ENCODE results near the gene TMC6. TPM values are rescaled to one million over a fixed set of nuclear protein-coding genes. Genes with fewer than 3 reads are reported as not detected.
"Not testable (repeated sequence)": the region's sequence is repeated elsewhere in the genome, so short reads cannot be mapped to it uniquely, and the experiment has no call there.

The TMC6 gene
- total RNA-seq, 1 donor from 2014 or later: 23.1 TPM

DNA sequence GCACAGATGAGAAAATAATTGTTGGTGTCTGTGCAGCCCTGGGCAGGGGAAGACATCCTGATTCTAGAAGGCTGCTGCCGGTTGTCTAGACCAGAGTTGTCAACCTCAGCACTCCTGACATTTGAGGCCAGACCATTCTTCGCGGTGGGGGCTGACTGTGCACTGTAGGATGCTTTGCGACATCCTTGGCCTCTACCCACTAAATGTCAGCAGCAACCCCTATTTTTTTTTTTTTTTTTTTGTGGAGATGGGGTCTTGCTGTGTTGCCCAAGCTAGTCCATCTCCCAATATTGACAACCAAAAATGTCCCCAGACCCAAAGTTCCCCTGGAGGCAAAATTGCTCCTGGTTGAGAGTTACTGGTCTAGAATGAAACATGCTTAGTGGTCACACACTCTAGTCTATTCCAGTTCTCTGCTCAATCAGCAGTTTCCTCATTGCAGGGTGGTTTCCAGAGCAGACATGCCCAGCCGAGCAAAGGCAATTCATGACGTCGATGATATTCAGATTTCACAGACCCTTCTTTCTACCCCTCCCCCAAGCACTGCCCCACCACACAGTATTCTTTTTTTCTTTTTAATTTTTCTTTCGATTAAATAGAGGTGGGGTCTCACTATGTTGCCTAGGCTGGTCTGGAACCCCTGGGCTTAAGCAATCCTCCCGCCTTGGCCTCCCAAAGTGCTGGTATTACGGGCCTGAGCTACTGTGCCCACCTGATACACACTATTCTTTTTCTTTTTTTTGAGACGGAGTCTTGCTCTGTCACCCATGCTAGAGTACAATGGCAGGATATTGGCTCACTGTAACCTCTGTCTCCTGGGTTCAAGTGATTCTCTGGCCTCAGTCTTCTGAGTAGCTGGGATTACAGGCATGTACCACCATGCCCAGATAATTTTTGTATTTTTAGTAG is 26.6 kb upstream of the TMC6 start:
- DNase-seq (ENCODE audit: low read depth in 2 of 2): no peak

- peak in 1 of 2 donors; percentile 49 for DNase-seq (ENCODE audit: low read depth in 2 of 2)
These were observed 23.0 kb upstream of the TMC6 start for GRCh38 chr17:78151514-78152008.

GRCh38 chr17:78148286-78149016 is 19.9 kb upstream of the TMC6 start:
- no peak for DNase-seq (ENCODE audit: low read depth in 2 of 2)

DNA sequence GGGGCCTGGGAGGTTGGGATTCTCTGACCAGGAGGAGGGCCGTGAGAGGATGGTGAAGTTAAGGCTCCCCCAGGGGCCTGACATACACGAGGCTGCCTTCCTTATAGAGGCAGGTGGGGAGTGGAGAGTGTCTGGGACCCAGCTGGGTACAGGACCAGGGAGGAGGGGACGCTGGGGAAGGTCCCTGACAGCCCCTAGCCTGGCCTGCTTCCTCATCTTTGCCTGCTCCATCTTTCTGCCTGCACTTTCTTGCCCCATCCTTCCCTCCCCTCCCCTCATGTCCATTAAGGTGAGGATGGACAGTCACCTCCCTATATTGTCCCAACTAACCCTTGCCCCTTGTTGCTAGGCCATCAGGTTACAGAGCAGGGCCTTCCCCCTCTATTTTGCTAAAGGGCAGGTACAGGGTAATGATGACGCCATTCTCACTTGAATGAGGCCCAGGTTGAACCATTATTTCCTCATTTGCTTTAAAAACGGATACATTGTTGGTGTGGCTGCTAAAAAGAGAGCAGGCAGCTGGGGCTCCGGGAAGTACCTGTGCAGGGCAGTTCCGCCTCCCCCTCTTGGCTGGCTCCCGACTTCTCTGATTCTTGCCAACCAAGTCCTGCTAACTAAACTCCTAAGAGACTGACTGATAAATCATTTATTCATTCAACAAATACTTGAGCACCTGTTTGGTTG is 18.9 kb upstream of the TMC6 start:
- DNase-seq (ENCODE audit: low read depth in 2 of 2): no peak

DNA sequence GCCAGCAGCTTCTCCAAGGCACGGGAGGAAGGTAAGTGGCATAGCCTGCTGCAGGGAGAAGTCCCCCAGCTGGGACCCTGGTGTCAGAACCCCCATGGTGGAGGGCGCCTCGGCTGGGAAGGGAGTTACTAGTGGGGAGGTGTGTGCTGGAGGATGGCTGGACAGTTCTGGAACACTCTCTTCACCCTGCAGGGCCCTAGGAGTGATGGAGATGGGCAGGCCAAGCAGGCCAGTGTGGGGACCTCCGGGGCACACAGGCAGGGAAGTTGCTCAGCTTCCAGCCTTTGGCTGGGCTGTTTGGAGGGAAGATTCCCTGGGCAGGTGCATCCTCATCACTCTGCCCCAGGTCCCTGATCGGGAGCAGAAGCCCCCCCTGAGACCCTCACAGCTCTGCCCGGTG is 18.3 kb upstream of the TMC6 start:
- no peak for DNase-seq (ENCODE audit: low read depth in 2 of 2)

- DNase-seq (ENCODE audit: low read depth in 2 of 2): no peak
These were observed 17.9 kb upstream of the TMC6 start for GRCh38 chr17:78146471-78146869.

DNA sequence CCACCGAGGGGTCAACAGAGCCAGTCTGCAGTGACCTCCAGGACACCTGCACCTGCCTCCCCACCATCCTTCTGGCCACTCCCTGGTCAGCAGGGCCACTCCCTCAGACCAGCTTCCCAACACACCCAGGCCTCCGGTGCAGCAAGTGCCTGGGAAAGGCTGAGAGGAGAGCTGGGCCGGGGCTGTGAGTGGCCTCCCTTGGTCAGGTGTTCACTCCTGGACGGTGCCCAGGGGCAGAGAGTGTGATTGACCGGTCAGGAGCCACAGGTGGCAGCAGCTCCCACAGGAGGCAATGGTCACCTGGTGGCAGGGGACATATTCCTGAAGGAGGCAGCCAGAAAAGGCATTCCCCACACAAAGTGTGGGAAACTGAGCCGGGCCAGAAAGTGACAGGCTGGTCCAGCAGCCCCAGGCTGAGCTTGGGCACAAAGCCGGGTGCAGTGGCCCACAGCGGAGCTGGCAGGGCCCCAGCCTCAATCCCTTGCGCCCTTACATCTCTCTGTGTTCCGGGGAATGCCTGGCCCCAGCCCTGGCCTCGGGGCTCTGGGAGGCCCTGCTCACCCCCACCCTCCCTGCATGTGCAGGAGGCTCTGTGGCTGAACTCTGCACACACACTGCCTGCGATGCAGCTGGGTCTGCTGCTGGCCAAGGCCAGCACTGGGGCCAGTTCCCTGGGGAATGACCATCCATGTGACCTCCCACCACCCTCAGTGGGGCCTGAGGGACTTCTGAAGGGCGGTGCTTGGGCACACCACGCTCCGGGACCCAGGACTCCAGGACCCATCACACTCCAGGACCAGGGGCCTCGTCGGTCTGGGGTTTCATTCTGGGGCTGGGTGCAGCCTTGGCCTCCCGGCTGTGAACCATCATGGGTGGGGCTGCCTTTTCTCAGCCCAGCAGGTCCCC is 16.4 kb upstream of the TMC6 start:
- no peak for DNase-seq (ENCODE audit: low read depth in 2 of 2)

DNA sequence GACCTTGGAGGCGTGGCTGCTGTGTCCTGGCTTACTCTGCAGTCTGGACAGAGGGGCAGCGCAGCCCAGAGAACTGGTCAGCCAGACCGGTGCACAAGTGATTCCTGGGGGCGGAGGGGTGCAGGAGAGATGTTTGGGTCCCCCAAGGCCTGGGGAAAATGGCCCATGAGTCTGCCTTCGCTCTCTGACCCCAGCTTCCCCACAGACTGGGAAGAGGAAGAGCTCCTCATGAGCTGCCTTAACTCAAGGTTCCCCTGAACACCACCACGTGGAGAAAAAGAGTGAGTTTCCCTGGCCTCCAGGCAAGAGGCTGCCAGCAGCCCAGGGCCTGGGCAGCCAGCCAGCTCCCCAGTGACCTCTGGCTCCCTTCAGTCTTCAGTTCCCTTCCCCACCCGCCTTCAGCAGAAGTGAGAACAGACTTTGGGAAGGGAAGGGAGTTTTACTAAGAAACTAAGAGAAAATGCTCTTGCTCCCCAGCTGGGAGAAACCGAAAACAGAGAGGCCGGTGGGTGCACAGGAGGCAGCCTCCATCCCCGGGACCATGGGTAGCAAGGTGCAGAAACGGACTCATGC is 15.7 kb upstream of the TMC6 start:
- peak in 1 of 2 donors; percentile 77 for DNase-seq (ENCODE audit: low read depth in 2 of 2)

DNA sequence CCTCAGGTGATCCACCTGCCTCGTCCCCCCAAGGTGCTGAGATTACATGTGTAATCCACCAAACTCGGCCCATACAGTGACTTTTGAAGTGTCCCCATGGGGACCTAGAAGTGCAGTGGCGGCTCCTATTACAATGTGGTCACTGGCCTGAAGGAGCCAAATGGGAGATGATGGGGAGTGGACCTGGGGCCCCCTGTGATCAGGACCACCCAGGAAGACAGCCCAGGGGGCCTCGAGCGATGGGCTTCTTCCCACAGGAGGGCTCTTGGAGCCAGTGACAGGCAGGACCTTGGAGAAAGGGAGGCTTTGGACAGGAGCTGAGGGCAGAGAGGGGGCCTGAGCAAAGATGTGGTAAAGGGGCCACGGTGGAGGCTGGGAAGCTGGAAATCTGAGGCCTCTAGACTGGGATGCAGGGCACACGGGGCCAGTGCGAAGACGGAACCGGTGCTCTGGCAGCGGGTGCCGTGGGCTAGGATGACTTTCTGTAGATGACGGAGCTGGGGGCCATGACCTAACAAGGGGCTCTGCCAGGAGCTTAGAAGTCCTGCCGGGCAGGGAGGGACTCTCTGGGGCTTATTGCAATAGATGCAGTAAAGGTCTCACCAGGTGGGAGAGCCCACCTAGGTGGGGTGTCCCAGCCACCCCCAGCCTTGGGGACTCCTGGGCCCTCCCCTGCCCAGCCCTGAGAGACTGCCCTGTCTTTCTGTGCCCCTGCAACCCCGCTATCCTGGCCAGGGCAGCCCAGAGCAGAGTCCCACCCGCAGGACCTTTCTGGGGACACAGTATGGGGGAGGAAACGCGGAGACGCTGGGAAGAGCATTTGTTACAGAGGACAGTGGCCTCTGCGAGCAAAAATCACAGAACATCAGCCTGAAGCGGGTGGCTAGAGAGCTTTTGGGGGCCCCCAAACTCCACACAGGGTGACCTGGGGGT is 14.9 kb upstream of the TMC6 start:
- DNase-seq (ENCODE audit: low read depth in 2 of 2): no peak

DNA sequence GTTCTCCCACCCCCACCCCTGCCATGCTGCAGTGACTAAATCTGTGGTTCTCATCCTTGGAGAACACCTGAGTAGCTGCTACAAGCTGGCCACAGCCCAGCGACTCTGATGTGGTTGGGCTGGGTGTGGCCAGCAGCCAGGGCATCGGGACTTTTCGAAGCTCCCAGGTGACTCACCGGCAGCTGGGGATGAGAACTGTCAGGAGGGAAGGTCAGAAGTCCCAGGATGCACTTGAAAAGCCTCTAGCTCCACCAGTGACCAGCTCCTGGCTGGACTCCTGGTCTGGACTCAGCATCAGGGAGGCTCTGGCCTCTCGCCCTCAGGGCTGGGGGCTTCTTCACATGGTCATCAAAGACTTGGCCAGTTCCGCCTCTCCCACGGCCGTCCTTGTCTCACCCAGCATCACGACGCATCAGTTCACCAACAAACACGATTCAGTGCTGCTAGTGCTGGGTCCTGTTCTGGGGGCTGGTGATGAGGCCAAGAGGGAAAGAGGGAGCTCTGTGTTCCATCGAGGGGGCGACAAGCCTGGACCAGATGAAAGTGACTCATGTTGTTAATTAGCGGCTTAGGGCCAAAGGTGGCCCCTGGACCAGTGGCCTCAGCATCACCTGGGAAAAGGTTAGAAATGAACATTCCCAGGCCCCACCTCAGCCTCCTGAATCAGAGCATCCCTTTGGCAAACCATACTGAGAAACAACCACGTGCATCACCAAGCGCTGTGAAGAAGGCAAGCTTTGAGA is 13.7 kb upstream of the TMC6 start:
- DNase-seq (ENCODE audit: low read depth in 2 of 2): peak in 1 of 2 donors; percentile 42

- no peak for DNase-seq (ENCODE audit: low read depth in 2 of 2)
These were observed 13.0 kb upstream of the TMC6 start for GRCh38 chr17:78141437-78142118.

DNA sequence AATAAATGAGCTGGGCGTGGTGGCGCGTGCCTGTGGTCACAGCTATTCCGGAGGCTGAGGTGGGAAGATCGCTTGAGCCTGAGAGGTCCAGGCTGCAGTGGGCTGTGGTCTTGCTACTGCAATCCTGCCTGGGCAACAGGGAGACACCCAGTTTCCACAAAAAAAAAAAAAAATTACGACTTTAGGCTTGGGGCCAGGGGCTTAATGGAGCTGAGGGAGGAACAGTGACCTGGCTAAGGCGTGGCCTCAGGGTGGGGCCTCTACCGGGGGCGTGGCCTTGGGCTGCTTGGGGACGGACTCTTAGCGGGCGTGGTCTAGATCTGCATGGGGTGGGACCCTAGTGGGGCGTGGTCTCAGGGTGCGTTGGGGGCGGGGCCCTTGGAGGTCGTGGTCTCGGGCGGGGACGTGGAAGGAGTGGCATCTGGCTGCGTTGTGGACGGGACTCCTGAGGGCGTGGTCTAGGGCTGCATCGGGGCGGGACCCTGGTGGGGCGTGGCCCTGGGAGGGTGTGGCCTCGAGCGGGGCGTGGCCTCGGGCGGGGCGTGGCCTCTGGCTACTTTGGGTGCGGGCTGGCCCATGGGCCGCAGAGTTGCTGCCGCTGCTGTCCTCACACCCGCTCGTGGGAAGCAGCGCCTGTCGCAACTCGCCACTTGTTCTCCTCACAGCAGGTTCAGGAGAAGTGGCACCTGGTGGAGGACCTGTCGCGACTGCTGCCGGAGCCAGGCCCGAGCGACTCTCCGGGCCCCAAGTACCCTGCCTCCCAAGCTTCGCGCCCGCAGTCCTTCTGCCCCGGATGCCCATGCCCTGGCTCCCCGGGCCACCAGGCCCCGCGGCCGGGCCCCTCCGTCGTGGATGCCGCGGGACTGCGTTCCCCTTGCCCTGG is 11.9 kb upstream of the TMC6 start:
- peak; percentile 88 to 95 for DNase-seq (ENCODE audit: low read depth in 2 of 2)

DNA sequence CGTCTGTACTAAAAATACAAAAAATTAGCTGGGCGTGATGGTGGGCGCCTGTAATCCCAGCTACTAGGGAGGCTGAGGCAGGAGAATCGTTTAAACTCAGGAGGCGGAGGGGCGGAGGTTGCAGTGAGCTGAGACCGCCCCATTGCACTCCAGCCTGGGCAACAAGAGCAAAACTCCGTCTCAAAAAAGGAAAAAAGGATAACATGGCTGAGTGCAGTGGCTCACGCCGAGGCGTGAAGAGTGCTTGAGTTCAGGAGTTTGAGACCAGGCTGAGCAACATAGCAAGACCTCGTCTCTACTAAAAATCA is 11.3 kb upstream of the TMC6 start:
- DNase-seq (ENCODE audit: low read depth in 2 of 2): not testable (repeated sequence)

- no peak for DNase-seq (ENCODE audit: low read depth in 2 of 2)
These were observed 9.9 kb upstream of the TMC6 start for GRCh38 chr17:78138204-78139060.

DNA sequence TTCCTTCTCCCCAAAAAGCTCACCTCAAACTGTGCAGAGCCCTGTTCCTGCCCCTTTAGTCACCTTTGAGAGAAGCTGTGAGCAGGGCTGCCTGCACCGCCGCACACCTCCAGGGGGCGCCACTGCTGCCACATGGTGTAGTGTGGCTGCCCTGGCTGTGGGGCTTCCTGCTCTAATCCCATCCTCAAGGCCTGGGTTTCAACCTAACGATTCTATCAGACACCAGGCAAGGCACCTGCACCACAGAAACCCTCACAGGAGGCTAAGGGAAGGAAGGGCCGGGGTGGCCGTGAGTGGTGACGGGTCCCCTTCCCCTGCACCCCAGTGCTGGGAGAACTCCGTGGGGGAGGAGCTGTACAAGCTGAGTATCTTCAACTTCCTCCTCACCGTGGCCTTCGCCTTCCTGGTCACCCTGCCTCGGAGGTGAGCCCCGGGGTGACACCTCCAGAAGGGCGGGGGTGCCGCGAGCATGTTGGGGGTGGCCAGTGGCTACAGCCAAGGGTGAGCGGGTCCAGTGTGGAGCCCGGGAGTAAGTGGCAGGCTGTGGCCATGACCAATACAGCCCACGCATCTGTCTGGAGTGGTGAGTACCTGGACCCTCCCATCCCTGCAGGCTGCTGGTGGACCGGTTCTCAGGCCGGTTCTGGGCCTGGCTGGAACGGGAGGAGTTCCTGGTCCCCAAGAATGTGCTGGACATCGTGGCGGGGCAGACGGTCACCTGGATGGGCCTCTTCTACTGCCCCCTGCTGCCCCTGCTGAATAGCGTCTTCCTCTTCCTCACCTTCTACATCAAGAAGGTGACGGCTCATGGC is 9.0 kb upstream of the TMC6 start:
- no peak for DNase-seq (ENCODE audit: low read depth in 2 of 2)
